Rectal smooth muscle tissue (tissue), 1 donor: ENCODE measurements around the gene GRHL3.

ENCODE experiments used
- H3K27ac ChIP-seq: one replicate; pipeline ENCODE4 v1.7.0; 2013; ENCODE audit warnings: low read depth, low read length, inconsistent platforms
- H3K27me3 ChIP-seq: one replicate; pipeline ENCODE4 v1.7.0; 2013; ENCODE audit warnings: low read length; ENCODE audit not compliant: control insufficient read depth, insufficient read depth
- H3K36me3 ChIP-seq: one replicate; pipeline ENCODE4 v1.7.0; 2013; ENCODE audit warnings: low read length; ENCODE audit not compliant: control insufficient read depth, insufficient read depth
- H3K4me1 ChIP-seq: one replicate; pipeline ENCODE4 v1.7.0; 2013; ENCODE audit warnings: low read length; ENCODE audit not compliant: control insufficient read depth, insufficient read depth
- H3K4me3 ChIP-seq: one replicate; pipeline ENCODE4 v1.7.0; 2013; ENCODE audit warnings: low read length
- H3K9ac ChIP-seq: one replicate; pipeline ENCODE4 v1.7.0; 2013; ENCODE audit warnings: low read length

The GRHL3 gene

DNA sequence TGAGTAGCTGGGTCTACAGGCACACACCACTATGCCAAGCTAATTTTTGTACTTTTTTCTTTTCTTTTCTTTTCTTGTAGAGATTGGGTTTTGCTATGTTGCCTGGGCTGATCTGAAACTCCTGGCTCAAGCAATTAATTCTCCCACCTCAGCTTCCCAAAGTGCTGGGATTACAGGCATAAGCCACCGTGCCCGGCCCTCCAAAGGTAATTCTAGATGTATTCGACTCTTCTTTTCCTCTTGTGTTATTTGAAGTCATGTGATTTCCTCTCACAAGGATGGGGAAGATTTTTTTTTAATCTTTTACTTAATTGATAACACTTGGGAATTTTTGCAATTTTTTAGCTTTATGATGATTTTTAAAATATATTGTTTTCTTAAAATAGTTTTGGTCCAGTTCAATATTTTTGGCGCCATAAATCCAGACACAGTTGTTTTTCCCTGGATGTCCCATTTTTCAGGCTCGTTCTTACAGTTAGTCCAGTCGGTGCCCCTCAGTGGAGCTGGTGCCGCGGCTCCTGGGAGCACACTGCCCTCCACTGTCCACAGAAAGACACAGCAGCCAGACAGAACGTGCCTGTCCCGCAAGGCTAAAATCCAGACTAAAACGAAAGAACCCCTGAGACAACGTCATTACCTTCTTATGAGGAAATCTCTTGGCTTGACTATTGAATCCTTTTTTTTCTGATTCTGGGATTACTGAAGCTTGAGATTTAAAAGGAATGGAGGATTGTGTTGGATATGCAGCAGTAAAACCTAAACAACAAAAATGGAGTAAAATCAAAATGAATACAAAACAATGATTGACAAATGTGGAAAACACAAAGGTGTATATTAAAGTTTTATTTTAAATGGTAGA lies 72.0 kb downstream of the GRHL3 start:
- H3K27ac ChIP-seq: peak overlapping the region; percentile 68
- no peak overlapping the region for H3K9ac ChIP-seq
- H3K4me3 ChIP-seq: no peak overlapping the region
- peaks cover 6% of the 10 kb centered on the region for H3K4me1 ChIP-seq
- H3K27me3 ChIP-seq: no peaks in the 10 kb centered on the region
- no peaks in the 10 kb centered on the region for H3K36me3 ChIP-seq

DNA sequence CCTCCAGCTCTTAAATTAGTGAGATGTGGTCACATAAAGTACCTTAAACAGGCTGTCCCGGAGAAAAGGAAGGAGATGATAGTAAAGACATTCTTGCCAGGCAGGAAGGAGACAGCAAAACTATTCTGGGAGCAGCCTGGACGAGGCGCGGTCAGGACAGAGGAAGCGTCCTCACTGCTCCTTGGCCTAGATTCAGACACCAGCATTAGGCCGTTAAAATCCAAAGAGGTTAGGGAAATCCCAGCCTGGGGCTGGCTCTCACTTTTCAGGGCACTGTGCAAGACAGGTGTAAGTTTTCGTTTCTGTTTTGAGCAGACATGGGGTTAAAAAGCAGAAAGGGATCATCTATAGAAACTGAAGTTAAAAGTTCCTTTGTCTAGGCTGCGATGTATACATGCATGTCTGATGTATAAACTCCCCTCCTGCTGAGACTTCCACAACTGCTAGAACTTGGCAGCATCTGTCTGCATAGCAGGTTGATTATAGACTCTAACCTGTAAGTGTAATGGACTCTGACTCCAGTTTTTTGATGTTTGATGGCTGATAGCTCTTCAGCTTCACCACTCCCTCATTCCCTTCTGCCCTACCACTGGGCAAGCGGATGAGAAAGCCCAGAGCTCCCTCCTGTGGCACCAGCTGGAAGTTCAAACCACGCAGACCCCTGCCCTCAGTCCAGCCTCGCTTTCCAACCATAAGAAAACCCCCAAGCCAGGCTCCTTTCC lies 72.9 kb downstream of the GRHL3 start:
- Histone ChIP-seq H3K36me3 (no peaks in the 10 kb centered on the region), H3K9ac (no peak overlapping the region), H3K27me3 (no peaks in the 10 kb centered on the region), H3K27ac (peak overlapping the region; percentile 68), H3K4me3 (no peak overlapping the region), H3K4me1 (peaks cover 6% of the 10 kb centered on the region)

DNA sequence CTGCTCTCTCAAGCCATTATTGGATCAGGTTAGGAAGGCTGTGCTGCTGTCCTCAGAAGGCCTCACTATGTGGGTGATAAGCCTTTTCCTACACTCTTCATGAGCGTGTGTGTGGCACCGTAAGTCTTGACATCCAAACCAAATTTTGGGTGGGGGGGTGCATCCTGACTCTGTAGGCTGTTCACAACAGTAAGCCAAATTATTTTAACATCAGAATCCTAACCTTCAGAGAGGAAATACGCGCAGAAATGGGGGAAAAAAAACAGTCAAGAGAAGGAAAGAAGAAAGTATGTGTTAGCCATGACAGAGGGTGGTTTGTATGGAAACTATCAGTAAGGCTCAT lies 73.4 kb downstream of the GRHL3 start:
- H3K27ac ChIP-seq: no peak overlapping the region
- H3K4me3 ChIP-seq: no peak overlapping the region
- H3K4me1 ChIP-seq: peaks cover 6% of the 10 kb centered on the region
- H3K27me3 ChIP-seq: no peaks in the 10 kb centered on the region
- H3K9ac ChIP-seq: no peak overlapping the region
- no peaks in the 10 kb centered on the region for H3K36me3 ChIP-seq

DNA sequence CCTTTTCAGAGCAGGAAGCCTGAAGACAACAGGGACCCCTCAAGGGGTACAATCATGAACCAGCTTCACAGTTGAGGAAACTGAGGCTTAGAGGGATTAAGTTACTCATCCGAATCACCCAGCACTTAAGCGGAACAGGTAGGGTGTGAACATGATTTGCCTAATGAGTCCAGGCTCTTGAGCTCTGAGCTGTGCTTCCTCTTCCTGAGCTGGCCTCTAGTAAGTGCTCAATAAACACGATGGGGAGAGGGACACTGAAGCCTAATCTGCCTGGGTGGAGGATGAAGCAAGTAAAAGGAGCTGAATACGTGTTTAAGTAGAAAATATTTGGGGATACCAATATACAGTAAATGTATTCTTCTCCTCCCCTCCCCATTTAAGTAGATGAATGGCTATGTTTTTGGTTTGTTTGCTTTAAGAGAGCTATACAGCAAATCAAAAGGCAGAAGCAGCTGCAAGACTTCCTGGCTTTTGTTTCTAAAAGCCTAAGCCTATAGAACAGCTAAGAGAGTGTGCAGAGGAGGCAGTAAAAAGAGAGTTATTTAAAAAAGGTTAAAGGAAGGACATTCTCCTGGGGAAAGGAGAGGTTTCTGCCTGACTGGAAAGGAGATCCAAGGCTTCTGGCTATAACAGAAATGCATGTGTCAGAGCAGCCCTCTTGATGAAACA lies 74.0 kb downstream of the GRHL3 start:
- Histone ChIP-seq H3K4me3 (no peak overlapping the region), H3K36me3 (no peaks in the 10 kb centered on the region)

DNA sequence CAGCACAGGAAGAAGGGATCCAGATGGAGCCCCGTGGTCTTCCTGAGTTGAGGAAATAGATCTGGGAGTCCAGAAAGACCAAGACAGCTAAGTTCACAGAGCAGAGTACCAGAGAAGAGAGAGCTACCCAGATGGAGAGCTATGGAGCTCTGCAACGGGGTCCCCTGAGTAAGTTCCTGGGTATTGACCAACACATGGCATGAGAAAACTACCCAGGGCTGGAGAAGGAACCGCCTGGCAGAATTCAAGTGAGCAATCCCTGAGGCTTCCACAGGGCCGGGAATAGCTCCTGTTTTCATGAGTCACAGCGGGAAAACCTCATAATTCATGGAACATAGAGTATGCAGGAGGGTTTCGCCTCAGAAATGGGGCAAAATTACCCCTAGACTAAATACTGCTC lies 74.7 kb downstream of the GRHL3 start:
- H3K27ac ChIP-seq: no peak overlapping the region
- H3K9ac ChIP-seq: no peak overlapping the region
- no peak overlapping the region for H3K4me3 ChIP-seq
- H3K27me3 ChIP-seq: no peaks in the 10 kb centered on the region
- H3K36me3 ChIP-seq: no peaks in the 10 kb centered on the region
- H3K4me1 ChIP-seq: peaks cover 6% of the 10 kb centered on the region

More for the DNA sequence above, 74.0 kb downstream of the GRHL3 start:
- no peak overlapping the region for H3K27ac ChIP-seq
- no peaks in the 10 kb centered on the region for H3K27me3 ChIP-seq
- no peak overlapping the region for H3K9ac ChIP-seq
- peaks cover 6% of the 10 kb centered on the region for H3K4me1 ChIP-seq

DNA sequence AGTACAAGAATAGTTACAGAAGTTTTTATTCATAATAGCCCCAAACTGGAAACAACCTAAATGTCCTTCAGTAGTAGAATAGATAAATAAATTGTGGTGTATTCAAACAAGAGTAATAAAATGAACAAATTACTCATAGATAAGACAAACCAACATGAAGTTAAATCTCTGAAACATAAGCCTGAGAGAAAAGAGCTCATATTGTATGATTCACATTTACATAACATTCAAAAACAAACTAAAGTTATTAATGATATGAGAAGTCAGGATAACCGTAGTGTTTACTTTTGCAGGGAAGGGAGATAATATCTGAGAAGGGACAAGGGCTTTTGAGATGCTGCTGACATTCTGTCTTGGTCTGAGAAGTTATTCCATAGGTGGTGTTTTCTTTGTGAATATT lies 80.9 kb downstream of the GRHL3 start:
- H3K27me3 ChIP-seq: no peaks in the 10 kb centered on the region
- H3K27ac ChIP-seq: no peak overlapping the region
- H3K9ac ChIP-seq: no peak overlapping the region
- no peak overlapping the region for H3K4me3 ChIP-seq
- H3K36me3 ChIP-seq: no peaks in the 10 kb centered on the region
- H3K4me1 ChIP-seq: no peaks in the 10 kb centered on the region

DNA sequence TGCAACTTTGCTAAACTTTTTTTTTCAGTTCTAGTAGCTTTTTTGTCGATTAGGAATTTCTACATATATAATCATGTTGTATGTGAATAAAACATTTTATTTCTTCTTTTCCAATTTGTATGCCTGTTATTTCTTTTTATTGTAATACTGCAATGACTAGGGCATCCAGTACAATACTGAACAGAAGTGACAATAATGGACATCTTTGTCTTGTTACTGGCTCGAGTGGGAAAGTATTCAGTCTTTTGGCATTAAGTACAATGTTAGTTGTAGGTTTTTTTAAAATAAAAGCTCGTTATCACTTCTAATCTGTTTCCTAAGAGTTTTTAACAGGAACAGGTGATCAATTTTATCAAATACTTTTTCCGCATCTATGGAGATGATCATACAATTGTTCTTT lies 84.6 kb downstream of the GRHL3 start:
- H3K27ac ChIP-seq: no peak overlapping the region
- no peaks in the 10 kb centered on the region for H3K36me3 ChIP-seq
- no peaks in the 10 kb centered on the region for H3K27me3 ChIP-seq
- no peaks in the 10 kb centered on the region for H3K4me1 ChIP-seq
- no peak overlapping the region for H3K9ac ChIP-seq
- no peak overlapping the region for H3K4me3 ChIP-seq
